Measurements from ENCODE around the gene PPARG.
"Not testable (repeated sequence)": the region's sequence is repeated elsewhere in the genome, so short reads cannot be mapped to it uniquely, and the experiment has no call there.

The PPARG gene

DNA sequence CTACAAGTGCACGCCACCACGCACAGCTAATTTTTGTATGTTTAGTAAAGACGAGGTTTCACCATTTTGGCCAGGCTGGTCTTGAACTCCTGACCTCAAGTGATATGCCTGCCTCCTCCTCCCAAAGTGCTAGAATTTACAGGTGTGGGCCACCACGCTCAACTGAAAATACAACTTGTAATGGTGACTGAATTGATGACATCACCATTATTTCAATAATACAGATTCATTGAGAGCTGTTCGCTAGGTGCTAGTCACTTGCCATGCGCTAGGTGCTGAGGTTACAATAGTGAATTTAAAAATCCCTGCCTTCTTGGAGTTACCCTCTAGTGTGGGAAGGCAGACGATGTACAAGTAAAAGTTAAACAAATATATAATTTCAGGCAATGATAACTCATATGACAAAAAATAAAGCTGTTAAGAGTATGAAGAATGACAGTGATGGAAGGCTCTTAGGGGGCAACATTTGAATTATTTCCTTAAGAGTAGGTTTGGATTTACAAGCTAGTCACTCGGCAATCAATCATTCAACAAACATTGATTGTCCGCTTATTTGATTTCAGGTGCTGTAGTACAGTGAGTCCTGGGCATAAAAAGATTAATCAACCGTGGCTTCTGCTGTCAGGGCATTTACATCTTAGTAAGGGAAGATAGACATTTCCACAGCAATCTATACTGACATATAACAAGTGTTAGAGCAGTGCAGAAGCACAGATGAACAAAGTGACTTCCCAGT, 9.1 kb upstream of the PPARG start:
- DNase-seq: no peak

DNA sequence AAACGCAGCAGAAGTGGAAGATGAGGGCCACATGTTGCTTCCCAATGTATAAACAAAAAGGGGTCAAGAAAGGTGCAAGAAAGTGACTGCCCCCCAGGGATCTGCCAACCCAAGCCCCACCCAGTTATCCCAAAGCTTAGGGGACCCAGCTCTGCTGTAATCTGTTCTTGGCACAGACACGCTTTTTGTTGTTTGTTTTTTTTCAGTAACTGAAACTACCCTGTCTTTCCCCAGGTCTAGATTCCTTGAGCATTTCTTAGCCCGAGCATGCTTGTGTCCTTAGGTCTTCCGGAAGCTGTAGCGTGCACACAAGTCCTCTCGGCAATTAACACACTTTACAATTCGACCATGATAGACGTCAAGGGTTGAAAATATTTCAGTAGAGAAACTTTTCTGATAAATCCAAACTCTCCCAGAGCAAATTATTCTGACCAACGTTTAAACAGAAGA, 8.5 kb upstream of the PPARG start:
- DNase-seq: no peak

DNA sequence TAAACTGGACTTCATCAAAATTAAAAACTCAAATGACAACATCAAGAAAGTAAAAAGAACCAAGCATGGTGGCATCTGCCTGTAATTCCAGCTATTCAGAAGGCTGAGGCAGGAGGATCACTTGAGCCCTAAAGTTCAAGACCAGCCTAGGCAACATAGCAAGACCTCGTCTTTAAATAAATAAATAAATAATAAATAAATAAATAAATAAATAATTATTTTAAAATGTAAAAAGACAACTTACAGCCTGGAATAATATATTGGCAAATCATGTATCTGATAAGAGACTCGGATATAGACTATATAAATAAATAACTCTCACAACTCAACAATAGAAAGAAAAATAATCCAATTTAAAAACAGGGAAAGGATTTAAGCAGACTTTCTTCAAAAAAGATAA, 4.3 kb upstream of the PPARG start:
- no peak for DNase-seq

- DNase-seq: no peak
These were observed 3.8 kb upstream of the PPARG start for GRCh38 chr3:12285003-12285555.

DNA sequence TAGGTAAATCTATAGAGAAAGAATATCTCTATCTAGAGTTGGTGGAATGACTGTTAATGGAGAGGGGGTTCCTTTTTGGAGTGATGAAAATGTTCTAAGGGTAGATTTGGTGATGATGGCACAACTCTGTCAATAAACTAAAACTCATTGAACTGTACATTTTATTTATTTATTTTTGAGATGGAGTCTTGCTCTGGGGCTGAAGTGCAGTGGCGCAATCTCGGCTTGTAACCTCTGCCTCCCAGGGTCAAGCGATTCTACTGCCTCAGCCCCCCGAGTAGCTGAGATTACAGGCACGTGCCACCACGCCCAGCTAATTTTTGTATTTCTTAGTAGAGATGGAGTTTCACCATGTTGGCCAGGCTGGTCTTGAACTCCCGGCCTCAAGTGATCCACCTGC, 3.1 kb upstream of the PPARG start:
- DNase-seq: not testable (repeated sequence)

- DNase-seq: no peak
These were observed 2.4 kb upstream of the PPARG start for GRCh38 chr3:12286504-12286903.

DNA sequence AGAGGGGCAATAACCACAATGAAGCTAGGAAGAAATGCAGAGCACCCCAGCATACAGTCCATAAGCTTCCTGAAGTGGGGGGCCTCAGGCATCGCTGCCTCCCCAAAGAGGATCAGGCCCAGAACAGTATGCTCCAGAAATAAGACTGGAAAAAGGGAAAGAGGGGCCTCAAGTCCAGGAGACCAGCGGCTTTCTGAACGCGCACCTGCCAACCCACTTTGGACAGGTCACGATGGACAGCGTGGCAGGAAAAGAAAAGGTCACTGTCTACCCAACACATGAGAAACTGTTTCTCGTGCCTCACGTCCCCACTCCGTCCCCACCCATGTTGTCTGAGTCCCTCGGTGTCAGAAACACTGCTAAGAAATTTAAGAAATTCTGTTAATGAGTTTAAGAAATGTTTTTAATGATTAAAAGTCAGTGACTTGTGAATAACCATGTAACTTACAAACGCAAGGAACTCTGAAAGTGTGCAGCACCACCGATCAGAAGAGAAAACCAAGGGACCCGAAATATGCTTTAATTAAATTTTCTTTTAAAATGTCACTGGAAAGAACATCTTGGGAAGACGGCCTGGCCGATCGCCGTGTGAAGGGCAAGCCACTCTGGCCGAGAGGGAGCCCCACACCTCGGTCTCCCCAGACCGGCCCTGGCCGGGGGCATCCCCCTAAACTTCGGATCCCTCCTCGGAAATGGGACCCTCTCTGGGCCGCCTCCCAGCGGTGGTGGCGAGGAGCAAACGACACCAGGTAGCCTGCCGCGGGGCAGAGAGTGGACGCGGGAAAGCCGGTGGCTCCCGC, 1.7 kb upstream of the PPARG start:
- DNase-seq: no peak

- no peak for DNase-seq
These were observed 1.1 kb upstream of the PPARG start for GRCh38 chr3:12287727-12288181.

DNA sequence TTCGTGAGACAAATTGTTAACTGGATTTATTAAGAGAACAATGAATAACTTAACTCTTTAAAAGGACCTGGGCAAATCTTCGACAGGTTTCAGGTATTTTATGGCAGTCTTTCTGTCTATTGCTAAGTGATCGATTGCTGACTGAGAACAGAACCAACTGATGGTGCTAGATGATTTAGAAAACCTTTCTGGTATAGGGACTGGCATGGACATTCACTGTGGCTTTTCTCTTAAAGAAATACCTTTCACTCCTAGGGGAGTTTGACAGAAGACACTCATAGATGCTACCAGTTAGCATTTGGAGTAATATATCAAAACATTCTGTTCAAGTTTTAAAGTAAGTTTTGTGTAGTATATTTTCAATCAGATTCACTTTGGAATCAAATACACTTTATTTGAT, 654 bp downstream of the PPARG start:
- DNase-seq: no peak

DNA sequence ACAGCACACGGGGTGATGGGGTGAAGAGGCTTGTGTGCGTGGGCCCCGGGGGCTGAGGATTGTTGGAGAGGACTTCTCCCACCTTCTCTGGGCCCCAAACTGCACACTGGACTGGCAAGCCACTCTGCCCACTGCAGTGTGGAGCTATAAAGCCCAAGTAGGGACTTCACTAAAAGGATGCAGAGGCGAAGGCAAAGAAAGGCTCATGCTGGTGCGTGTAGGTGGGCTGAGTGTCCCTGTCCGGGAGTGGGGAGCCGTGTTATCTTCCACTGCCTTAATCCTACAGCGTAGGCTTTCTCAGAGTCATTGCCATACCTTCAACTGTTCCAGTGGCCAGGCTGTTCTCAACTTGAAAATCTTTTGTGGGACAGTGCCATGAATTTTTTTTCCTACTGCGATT, 3.9 kb downstream of the PPARG start:
- DNase-seq: no peak

DNA sequence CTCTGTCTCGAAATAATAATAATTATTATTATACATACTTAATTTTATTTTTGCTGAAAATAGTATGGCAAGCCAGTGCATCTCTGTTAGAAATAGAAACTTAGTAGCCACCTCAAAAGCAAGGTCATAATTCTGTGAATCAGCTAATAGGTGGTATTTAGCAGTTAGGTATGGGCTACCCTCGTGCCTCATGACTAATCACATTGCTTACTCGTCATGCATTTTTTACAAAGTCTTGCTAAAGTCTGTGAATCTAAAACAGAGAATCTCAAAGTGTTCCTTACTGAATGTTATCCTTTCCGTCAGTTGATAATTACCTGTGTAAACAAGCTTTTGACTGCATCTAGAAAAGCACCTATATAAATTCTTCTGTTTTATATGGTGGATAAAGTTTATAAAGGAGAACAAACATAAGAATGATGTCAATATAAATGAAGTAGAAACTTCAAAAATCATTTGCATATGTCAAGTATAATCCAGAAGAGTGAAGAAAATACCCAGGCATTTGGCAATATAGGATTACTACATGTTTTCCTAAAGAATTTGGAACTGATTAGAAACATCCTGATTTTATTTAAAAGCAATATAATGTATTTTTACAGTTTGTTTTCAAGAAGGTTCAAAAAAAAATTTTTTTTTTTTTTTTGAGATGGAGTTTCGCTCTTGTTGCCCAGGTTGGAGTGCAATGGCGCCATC, 6.2 kb downstream of the PPARG start:
- no peak for DNase-seq

DNA sequence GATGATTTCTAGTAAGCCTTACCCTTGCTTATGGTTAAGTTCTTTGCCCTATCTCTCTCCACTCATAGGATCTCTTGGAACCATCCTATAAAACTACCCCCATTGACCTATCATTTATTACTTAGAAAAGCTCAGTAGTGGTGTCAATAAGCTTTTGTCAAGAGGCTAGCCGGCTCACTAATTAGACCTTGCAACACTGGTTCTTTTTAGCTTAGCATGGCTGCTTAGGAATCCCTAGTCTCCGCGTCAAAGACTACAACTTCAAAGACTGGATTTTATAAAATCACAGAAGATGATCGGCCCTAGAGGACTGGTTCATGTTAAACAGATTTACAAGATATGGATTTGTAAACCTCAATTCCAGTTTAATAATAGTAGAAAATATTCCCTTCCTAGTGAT, 7.6 kb downstream of the PPARG start:
- DNase-seq: no peak

- no peak for DNase-seq
These were observed 10.2 kb downstream of the PPARG start for GRCh38 chr3:12299026-12299425.

DNA sequence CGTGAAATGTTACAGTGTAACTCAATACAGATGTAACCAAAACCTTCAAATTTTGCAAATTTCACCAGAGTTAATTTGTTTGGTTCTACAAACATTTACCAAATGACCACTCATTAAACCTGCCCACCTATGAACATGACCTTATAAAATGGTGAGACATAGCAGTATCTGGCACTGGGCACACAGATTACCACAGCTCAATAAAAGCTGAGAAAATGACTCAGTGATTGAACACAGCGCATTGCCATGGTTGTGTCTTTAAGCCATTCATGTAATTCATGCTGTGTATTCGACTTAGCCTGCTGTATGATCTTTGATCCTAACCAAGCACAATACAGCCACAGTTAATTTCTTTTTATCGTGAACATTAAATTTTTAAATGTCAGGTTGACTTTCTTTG, 11.3 kb downstream of the PPARG start:
- no peak for DNase-seq

DNA sequence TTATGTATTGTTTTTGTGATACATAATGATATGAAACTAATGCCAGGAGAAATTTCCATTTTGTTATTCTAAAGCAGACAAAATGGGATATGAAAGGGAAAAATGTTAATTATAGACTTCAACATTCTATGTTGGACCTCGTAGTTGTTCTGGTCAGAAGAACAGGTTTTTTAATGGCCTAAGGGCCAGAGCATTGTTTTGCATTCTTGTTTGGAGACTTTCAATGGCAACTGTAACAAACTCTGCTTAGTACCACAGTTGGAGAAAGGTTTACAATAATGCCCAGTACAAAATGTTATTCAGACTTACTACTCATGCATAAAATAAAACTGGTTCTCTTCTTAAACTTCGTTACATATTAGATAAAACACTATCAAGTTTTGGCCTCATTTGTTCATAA, 12.2 kb downstream of the PPARG start:
- DNase-seq: no peak

GRCh38 chr3:12301513-12301912, 12.6 kb downstream of the PPARG start:
- no peak for DNase-seq

- DNase-seq: no peak
These were observed 13.7 kb downstream of the PPARG start for GRCh38 chr3:12302564-12302963.

- no peak for DNase-seq
These were observed 14.7 kb downstream of the PPARG start for GRCh38 chr3:12303534-12303933.

DNA sequence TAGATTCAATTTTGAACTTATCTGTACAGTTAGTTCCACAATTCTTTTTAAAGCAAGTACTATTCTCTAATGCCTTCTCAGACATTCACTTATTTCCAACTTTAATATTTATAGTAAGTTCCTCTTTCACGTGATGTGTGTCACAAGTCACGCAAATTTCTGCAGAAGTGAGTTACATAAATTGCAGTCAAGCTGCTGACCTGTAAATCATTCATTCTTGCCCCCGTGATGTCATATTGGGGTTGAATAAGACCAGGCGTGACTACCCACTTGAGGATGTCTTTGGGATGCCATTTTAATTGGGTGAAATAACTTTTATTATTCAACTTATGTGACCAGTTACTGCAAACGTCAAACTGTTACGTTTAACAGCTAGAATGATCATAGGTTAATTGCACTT, 15.1 kb downstream of the PPARG start:
- no peak for DNase-seq

DNA sequence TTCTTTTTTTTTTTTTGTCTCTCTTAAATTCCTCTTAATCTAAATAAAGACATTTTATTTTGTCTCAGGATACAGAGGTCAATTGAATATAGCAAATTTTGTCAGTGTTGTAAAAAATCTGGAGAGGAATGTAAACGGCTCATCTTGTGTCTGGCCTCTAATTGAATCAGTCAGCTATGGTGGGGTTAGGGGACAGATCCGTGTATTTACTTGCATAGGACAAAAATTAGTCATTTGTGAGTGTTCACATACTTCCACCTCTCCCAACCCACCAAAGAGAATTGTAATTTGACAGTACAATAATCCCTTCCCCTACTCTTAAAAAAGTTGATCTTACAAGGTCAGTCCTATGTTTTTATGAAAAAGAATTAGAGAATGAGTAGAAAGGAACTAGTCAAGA, 18.3 kb downstream of the PPARG start:
- no peak for DNase-seq

- no peak for DNase-seq
These were observed 19.6 kb downstream of the PPARG start for GRCh38 chr3:12308517-12308916.

- DNase-seq: no peak
These were observed 20.8 kb downstream of the PPARG start for GRCh38 chr3:12309716-12310115.

DNA sequence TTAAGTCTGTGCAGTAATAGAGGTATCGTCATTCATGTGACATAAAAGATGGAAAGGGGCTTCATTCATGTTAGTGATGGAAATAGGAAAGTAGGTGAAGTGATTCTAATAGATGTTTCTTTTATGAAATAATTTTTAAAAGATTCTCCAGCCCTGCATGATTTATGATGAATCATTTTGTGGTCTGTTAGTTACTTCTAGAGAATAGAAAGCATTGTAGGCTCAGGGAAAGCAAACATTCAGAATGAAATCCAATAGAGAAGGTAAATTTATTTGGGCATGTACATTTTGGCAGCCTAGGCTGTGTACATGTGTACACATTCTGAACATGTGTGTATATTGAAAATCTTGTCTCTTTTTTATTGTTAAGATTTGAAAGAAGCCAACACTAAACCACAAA, 23.1 kb downstream of the PPARG start:
- no peak for DNase-seq

DNA sequence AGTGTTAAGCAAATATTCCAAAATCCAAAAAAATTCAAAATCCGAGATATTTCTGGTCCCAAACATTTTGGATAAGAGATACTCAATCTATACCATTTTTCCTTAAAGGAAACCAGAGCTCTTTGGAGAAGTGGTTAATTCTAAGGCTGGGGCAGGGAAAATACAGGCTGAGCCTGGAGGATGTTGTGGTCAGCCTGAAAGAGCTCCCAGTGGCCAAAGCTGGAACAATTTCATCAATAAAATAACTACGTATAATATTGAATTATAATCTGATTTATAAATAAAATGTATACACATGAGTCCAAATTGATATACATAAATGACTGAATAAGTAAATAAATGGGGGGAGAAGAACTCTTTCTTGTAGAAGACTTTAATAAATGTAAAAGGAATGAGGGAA, 24.6 kb downstream of the PPARG start:
- no peak for DNase-seq
